ENCODE results near the gene ZNF511.

- TF ChIP-seq POLR2A (IDR thresholded peaks at IDR 0.05) = no peak
- TF ChIP-seq CTCF (IDR thresholded peaks at IDR 0.05 in 8 of 11, conservative IDR thresholded peaks at IDR 0.05 in 3 of 11) = no peak
These were observed 27.4 kb downstream of the ZNF511 start for GRCh38 chr10:133336118-133336576.
